GM12878 (cell line): ENCODE measurements around the gene USP37. TPM values are rescaled to one million over a fixed set of nuclear protein-coding genes. Genes with fewer than 3 reads are reported as not detected.

Experiments used
- CBX5 ChIP-seq: sonication (generic); IDR thresholded peaks from 2 replicates; pipeline ENCODE4 v1.6.1; 2016; ENCODE audit warnings: low read depth, moderate library complexity, mild to moderate bottlenecking, inconsistent platforms
- HDAC2 ChIP-seq: fragments of 200-600 bp; sonication (generic); IDR thresholded peaks from 2 replicates; pipeline ENCODE4 v1.6.1; 2017
- REST ChIP-seq: IDR thresholded peaks from 2 replicates; pipeline ENCODE4 v1.6.1; 2012; ENCODE audit warnings: mild to moderate bottlenecking, low read depth, low read length
- TAF1 ChIP-seq: IDR thresholded peaks from 2 replicates; pipeline ENCODE4 v1.6.1; 2011; ENCODE audit warnings: mild to moderate bottlenecking, low read depth, low read length, borderline replicate concordance
- polyA plus RNA-seq, 11 experiments: library from polyadenylated mRNA; depleted of rRNA in 4 of 11; unstranded in 6 of 11; stranded (reverse) in 5 of 11; fragments of >200 nt; fragmentation: Nextera tagmentation in 4 of 11; fragmentation: Illumina TruSeq in 1 of 11; extraction: Ambion mirVana in 4 of 11; extraction: Trizol in 1 of 11; gene quantifications; 1 replicate in 1 of 11; 2 replicates in 10 of 11; pipeline versions ENCODE4 v1.2.1 to v1.2.3, GENCODE V29; 2011 to 2016; ENCODE audit warnings: inconsistent platforms in 2 of 11, missing spikeins in 2 of 11, low read depth in 1 of 11
- total RNA-seq, 4 experiments: library from RNA; depleted of rRNA in 3 of 4; stranded (reverse); fragments of >200 nt in 3 of 4; fragmentation: Illumina TruSeq in 1 of 4; extraction: Trizol in 1 of 4; gene quantifications; 2 replicates each; pipeline versions ENCODE4 v1.2.1 to v1.2.3, GENCODE V29; 2013 to 2021
- TF ChIP-seq, protein P1 (sequence below): fragments of 450-650 bp; IDR thresholded peaks from 2 replicates; pipeline ENCODE4 v1.6.1; 2018; ENCODE audit warnings: borderline replicate concordance, mild to moderate bottlenecking; ENCODE audit not compliant: partially characterized antibody

The USP37 gene
- total and polyA plus RNA-seq, 10 of the 15 experiments (the other 5 are each of a cell fraction or from before 2014, with no cell fraction given): 2.8 to 16.0 (median 10.4) TPM

DNA sequence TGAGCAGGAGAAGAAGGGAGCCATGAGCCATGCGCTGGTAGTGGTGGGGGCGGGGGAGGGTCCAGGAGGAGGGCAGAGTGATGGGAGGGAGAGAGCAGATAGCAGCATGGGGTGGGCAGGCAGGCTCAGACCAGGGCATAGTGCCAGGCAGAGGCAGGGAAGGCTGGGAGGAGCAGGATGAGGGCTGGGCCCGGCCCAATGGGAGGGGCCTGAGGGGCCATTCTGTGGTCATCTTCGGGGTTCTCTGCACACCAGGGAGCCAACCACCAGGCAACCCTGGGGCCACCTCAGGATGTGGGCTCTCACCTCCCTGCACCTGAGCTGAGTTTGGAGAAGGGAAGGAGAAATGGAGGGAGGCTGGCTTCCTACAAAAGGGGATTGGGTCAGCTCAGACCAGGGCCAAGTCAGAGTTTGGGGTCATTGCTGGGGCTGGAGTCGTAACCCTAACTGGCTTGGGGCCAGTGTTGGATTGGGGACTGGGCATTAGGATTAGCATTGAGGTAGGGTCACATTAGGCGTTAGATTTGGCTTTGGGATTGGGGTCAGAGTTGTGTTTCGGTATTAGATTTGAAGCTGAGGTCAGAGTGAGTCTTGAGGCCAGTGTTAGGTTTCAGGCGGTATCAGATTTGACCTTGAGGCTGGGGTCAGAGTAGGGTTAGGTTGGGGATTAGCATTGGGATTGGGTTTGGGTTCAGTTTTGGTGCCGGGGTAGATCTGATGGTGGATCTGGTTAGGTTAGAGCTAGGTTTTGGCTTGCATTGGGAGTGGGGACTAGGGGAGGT is 138.0 kb downstream of the USP37 start (continued):
- TF ChIP-seq REST (no peak), HDAC2 (no peak), TAF1 (no peak), CBX5 (no peak)
- TF ChIP-seq, protein P1, sequence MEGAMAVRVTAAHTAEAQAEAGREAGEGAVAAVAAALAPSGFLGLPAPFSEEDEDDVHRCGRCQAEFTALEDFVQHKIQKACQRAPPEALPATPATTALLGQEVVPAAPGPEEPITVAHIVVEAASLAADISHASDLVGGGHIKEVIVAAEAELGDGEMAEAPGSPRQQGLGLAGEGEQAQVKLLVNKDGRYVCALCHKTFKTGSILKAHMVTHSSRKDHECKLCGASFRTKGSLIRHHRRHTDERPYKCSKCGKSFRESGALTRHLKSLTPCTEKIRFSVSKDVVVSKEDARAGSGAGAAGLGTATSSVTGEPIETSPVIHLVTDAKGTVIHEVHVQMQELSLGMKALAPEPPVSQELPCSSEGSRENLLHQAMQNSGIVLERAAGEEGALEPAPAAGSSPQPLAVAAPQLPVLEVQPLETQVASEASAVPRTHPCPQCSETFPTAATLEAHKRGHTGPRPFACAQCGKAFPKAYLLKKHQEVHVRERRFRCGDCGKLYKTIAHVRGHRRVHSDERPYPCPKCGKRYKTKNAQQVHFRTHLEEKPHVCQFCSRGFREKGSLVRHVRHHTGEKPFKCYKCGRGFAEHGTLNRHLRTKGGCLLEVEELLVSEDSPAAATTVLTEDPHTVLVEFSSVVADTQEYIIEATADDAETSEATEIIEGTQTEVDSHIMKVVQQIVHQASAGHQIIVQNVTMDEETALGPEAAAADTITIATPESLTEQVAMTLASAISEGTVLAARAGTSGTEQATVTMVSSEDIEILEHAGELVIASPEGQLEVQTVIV: no peak
